K562 (cell line): ENCODE data around the gene NRSN2. TPM values are rescaled to one million over a fixed set of nuclear protein-coding genes. Genes with fewer than 3 reads are reported as not detected.
A peak's percentile ranks its signal among the peaks of the same experiment; 100 is the strongest.

ENCODE experiments used
- ASH1L ChIP-seq: fragments of 450-650 bp; IDR thresholded peaks from 2 replicates; pipeline ENCODE4 v1.6.1; 2018; ENCODE audit warnings: borderline replicate concordance, mild to moderate bottlenecking, low read depth; ENCODE audit not compliant: partially characterized antibody
- DIDO1 ChIP-seq: fragments of 450-650 bp; IDR thresholded peaks from 2 replicates; pipeline ENCODE4 v1.6.1; 2016; ENCODE audit warnings: low read depth, missing biosample characterization, missing genetic modification characterization
- DMBX1 ChIP-seq: fragments of 250-450 bp; sonication (Bioruptor Pico); IDR thresholded peaks from 2 replicates; pipeline ENCODE4 v1.8.0; 2022; ENCODE audit warnings: inconsistent platforms, mild to moderate bottlenecking, moderate library complexity, borderline replicate concordance
- FIP1L1 ChIP-seq: fragments of 200-400 bp; formaldehyde crosslinking; IDR thresholded peaks from 2 replicates; pipeline ENCODE4 v1.6.1; 2018; ENCODE audit warnings: mild to moderate bottlenecking, low read depth, low read length; ENCODE audit not compliant: poor library complexity, severe bottlenecking
- FOS ChIP-seq: IDR thresholded peaks from 3 replicates; pipeline ENCODE4 v1.6.1; 2011; ENCODE audit not compliant: insufficient read length; ENCODE audit errors: extremely low read depth
- HNRNPUL1 ChIP-seq: fragments of 200-400 bp; formaldehyde crosslinking; IDR thresholded peaks from 2 replicates; pipeline ENCODE4 v1.6.1; 2017; ENCODE audit warnings: low read length
- KLF6 ChIP-seq: fragments of 250-450 bp; sonication (Bioruptor Pico); IDR thresholded peaks from 2 replicates; pipeline ENCODE4 v1.4.0; 2020; ENCODE audit warnings: mild to moderate bottlenecking, moderate library complexity, borderline replicate concordance
- L3MBTL2 ChIP-seq: fragments of 450-650 bp; IDR thresholded peaks from 2 replicates; pipeline ENCODE4 v1.6.1; 2016; ENCODE audit warnings: mild to moderate bottlenecking, moderate library complexity
- NCOR1 ChIP-seq: fragments of 450-650 bp; IDR thresholded peaks from 2 replicates; pipeline ENCODE4 v1.6.1; 2016; ENCODE audit warnings: mild to moderate bottlenecking, moderate library complexity
- PHB2 ChIP-seq: fragments of 450-650 bp; IDR thresholded peaks from 2 replicates; pipeline ENCODE4 v1.6.1; 2017; ENCODE audit warnings: low read depth
- PHF20 ChIP-seq: fragments of 450-650 bp; IDR thresholded peaks from 2 replicates; pipeline ENCODE4 v1.6.1; 2018; ENCODE audit not compliant: partially characterized antibody
- PHTF2 ChIP-seq: fragments of 250-450 bp; sonication (Bioruptor Pico); IDR thresholded peaks from 2 replicates; pipeline ENCODE4 v1.5.0; 2021; ENCODE audit warnings: mild to moderate bottlenecking
- PML ChIP-seq: IDR thresholded peaks from 2 replicates; pipeline ENCODE4 v1.6.1; 2012; ENCODE audit warnings: low read length, inconsistent platforms
- SOX6 ChIP-seq: fragments of 450-650 bp; IDR thresholded peaks from 2 replicates; pipeline ENCODE4 v1.6.1; 2014; ENCODE audit warnings: mild to moderate bottlenecking
- SUPT5H ChIP-seq: fragments of 450-650 bp; IDR thresholded peaks from 2 replicates; pipeline ENCODE4 v1.6.1; 2016
- TAF9B ChIP-seq: fragments of 450-650 bp; IDR thresholded peaks from 2 replicates; pipeline ENCODE4 v1.6.1; 2018; ENCODE audit warnings: mild to moderate bottlenecking; ENCODE audit not compliant: partially characterized antibody
- ZNF175 ChIP-seq: fragments of 200-800 bp; sonication (Bioruptor generic); IDR thresholded peaks from 2 replicates; pipeline ENCODE4 v1.6.1; 2016; ENCODE audit warnings: low read depth, mild to moderate bottlenecking, missing genetic modification characterization, missing compliant biosample characterization
- ZNF263 ChIP-seq: sonication (generic); formaldehyde crosslinking; IDR thresholded peaks from 2 replicates; pipeline ENCODE4 v1.8.0; 2022; ENCODE audit warnings: mild to moderate bottlenecking, missing genetic modification reagents, borderline replicate concordance
- ZNF274 ChIP-seq: IDR thresholded peaks from 2 replicates; pipeline ENCODE4 v1.6.1; 2011; ENCODE audit warnings: low read depth, mild to moderate bottlenecking, low read length, moderate library complexity, borderline replicate concordance
- ZNF695 ChIP-seq: fragments of 450-650 bp; formaldehyde crosslinking; IDR thresholded peaks from 2 replicates; pipeline ENCODE4 v1.4.0; 2020; ENCODE audit warnings: mild to moderate bottlenecking, moderate library complexity
- ZNF707 ChIP-seq: fragments of 250-450 bp; sonication (Bioruptor Pico); conservative IDR thresholded peaks from 2 replicates; pipeline ENCODE4 v1.8.0; 2022; ENCODE audit warnings: inconsistent platforms, mild to moderate bottlenecking, moderate library complexity
- polyA plus RNA-seq, 8 experiments: library from polyadenylated mRNA; depleted of rRNA in 4 of 8; stranded (reverse) in 5 of 8; unstranded in 3 of 8; fragments of >200 nt; fragmentation: Nextera tagmentation in 2 of 8; fragmentation: Illumina TruSeq in 1 of 8; extraction: Ambion mirVana in 2 of 8; extraction: Trizol in 1 of 8; gene quantifications; 2 replicates each; pipeline versions ENCODE4 v1.2.1 to v1.2.3, GENCODE V29; 2011 to 2014; ENCODE audit warnings: inconsistent platforms in 1 of 8, missing spikeins in 1 of 8
- total RNA-seq, 7 experiments: library from RNA; depleted of rRNA in 6 of 7; stranded (reverse); fragments of >200 nt in 6 of 7; fragmentation: Illumina TruSeq in 2 of 7; extraction: Trizol in 2 of 7; gene quantifications; 2 replicates each; pipeline versions ENCODE4 v1.2.1 to v1.2.3, GENCODE V29; 2011 to 2021; ENCODE audit warnings: low replicate concordance in 1 of 7
- TF ChIP-seq, protein P1 (sequence below): fragments of 200-800 bp; sonication (Bioruptor generic); IDR thresholded peaks from 2 replicates; pipeline ENCODE4 v1.6.1; 2017; ENCODE audit warnings: missing genetic modification characterization, missing compliant biosample characterization
- TF ChIP-seq, protein P2 (sequence below): fragments of 200-800 bp; sonication (Bioruptor generic); IDR thresholded peaks from 2 replicates; pipeline ENCODE4 v1.6.1; 2017; ENCODE audit warnings: missing genetic modification characterization, missing compliant biosample characterization
- TF ChIP-seq, protein P3 (sequence below): fragments of 450-650 bp; IDR thresholded peaks from 2 replicates; pipeline ENCODE4 v1.6.1; 2016; ENCODE audit warnings: missing biosample characterization, missing genetic modification characterization
- TF ChIP-seq, protein P4 (sequence below): fragments of 450-650 bp; formaldehyde crosslinking; IDR thresholded peaks from 2 replicates; pipeline ENCODE4 v1.4.0; 2022; ENCODE audit warnings: missing genetic modification characterization

Gene NRSN2
- total and polyA plus RNA-seq, 9 of the 15 experiments (the other 6 are each of a cell fraction or from before 2014, with no cell fraction given) = 7.5 to 29.7 (median 11.1) TPM

DNA sequence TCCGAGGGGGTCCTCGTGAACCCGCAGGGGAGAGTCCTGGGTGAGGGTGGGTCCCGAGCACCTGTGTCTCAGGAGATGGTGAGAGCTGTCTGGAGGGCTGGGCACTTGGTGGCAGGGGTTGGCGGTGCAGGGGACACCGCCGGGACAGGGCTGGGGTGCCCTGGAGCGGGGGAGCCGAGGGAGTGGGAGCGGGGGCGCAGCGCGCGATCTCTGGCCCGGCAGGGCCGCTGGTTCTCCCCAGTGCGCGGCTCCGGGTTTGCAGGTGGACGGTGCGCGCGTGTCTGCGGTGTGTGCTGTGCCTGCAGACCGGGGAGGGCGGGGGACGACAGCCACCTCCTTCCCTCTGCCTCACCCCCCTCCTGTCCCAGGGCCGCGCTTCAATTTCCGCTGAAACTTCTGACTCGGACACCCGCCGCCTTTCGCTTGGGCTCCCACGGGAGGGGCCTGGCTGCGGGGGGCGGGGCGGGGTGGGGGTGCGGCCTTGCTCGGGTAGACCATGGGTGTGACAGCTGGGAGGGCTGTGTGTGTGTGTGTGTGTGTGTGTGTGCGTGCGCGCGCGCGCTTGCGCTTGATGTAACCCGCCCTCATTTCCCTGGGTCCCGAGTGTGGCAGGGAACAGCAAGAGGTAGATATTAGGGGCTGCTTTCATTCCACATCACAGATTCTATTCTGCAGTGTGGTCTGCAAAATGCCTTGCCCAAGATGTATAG, 34.8 kb downstream of the NRSN2 start (continued):
- no peak for TF ChIP-seq ZNF274
- TF ChIP-seq, protein P1, sequence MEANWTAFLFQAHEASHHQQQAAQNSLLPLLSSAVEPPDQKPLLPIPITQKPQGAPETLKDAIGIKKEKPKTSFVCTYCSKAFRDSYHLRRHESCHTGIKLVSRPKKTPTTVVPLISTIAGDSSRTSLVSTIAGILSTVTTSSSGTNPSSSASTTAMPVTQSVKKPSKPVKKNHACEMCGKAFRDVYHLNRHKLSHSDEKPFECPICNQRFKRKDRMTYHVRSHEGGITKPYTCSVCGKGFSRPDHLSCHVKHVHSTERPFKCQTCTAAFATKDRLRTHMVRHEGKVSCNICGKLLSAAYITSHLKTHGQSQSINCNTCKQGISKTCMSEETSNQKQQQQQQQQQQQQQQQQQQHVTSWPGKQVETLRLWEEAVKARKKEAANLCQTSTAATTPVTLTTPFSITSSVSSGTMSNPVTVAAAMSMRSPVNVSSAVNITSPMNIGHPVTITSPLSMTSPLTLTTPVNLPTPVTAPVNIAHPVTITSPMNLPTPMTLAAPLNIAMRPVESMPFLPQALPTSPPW = peak; percentile 95
- TF ChIP-seq ZNF175 (CRISPR knock-in tag) = no peak
- TF ChIP-seq FIP1L1 = no peak
- no peak for TF ChIP-seq L3MBTL2
- peak; percentile 41; the same call in 1 of the 2 replicates for TF ChIP-seq NCOR1
- TF ChIP-seq SOX6 = no peak
- no peak for TF ChIP-seq ZNF263 (CRISPR knock-in tag)
- TF ChIP-seq PHF20 = no peak
- no peak for TF ChIP-seq KLF6
- TF ChIP-seq DMBX1 (CRISPR knock-in tag) = no peak; the same call in 1 of the 2 replicates
- TF ChIP-seq DIDO1 = no peak
- no peak for TF ChIP-seq ZNF707
- TF ChIP-seq, protein P2, sequence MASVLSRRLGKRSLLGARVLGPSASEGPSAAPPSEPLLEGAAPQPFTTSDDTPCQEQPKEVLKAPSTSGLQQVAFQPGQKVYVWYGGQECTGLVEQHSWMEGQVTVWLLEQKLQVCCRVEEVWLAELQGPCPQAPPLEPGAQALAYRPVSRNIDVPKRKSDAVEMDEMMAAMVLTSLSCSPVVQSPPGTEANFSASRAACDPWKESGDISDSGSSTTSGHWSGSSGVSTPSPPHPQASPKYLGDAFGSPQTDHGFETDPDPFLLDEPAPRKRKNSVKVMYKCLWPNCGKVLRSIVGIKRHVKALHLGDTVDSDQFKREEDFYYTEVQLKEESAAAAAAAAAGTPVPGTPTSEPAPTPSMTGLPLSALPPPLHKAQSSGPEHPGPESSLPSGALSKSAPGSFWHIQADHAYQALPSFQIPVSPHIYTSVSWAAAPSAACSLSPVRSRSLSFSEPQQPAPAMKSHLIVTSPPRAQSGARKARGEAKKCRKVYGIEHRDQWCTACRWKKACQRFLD (CRISPR knock-in tag) = peak; percentile 50; the same call in 1 of the 2 replicates
- no peak for TF ChIP-seq HNRNPUL1
- TF ChIP-seq PHB2 = no peak
- no peak for TF ChIP-seq ASH1L
- TF ChIP-seq SUPT5H = peak; percentile 85
- peak; percentile 40; the same call in 1 of the 2 replicates for TF ChIP-seq PML
- TF ChIP-seq PHTF2 (CRISPR knock-in tag) = no peak
- TF ChIP-seq ZNF695 (CRISPR knock-in tag) = no peak
- TF ChIP-seq TAF9B = peak; percentile 39
- TF ChIP-seq, protein P3, sequence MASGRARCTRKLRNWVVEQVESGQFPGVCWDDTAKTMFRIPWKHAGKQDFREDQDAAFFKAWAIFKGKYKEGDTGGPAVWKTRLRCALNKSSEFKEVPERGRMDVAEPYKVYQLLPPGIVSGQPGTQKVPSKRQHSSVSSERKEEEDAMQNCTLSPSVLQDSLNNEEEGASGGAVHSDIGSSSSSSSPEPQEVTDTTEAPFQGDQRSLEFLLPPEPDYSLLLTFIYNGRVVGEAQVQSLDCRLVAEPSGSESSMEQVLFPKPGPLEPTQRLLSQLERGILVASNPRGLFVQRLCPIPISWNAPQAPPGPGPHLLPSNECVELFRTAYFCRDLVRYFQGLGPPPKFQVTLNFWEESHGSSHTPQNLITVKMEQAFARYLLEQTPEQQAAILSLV (tag) = no peak
- TF ChIP-seq, protein P4, sequence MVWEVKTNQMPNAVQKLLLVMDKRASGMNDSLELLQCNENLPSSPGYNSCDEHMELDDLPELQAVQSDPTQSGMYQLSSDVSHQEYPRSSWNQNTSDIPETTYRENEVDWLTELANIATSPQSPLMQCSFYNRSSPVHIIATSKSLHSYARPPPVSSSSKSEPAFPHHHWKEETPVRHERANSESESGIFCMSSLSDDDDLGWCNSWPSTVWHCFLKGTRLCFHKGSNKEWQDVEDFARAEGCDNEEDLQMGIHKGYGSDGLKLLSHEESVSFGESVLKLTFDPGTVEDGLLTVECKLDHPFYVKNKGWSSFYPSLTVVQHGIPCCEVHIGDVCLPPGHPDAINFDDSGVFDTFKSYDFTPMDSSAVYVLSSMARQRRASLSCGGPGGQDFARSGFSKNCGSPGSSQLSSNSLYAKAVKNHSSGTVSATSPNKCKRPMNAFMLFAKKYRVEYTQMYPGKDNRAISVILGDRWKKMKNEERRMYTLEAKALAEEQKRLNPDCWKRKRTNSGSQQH (CRISPR knock-in tag) = no peak
- TF ChIP-seq FOS = no peak
